Measurements from ENCODE around the gene CLIC3. TPM values are rescaled to one million over a fixed set of nuclear protein-coding genes. Genes with fewer than 3 reads are reported as not detected.
"Not testable (repeated sequence)": the region's sequence is repeated elsewhere in the genome, so short reads cannot be mapped to it uniquely, and the experiment has no call there.

CLIC3 gene
- polyA plus RNA-seq, 1 donor from 2014 or later: 3.5 TPM

- peaks cover 18 to 28% (median 20%) of the 10 kb centered on the region in 3 donors for H3K4me1 Mint-ChIP-seq
- H3K27me3 Mint-ChIP-seq: no peaks in the 10 kb centered on the region
- no peaks in the 10 kb centered on the region for H3K36me3 Mint-ChIP-seq
- peak overlapping the region; percentile 57 to 90 (median 78) for H3K4me3 Mint-ChIP-seq
- peak overlapping the region; percentile 49 to 83 (median 62) for H3K27ac Mint-ChIP-seq
- H3K9me3 Mint-ChIP-seq: no peaks in the 10 kb centered on the region
Measured at GRCh38 chr9:137034709-137035506, 38.5 kb upstream of the CLIC3 start.

GRCh38 chr9:137034039-137034708 lies 37.8 kb upstream of the CLIC3 start:
- H3K36me3 Mint-ChIP-seq: no peaks in the 10 kb centered on the region
- H3K27ac Mint-ChIP-seq: peak overlapping the region; percentile 62 to 86 (median 83)
- H3K9me3 Mint-ChIP-seq: no peaks in the 10 kb centered on the region
- H3K27me3 Mint-ChIP-seq: no peaks in the 10 kb centered on the region
- H3K4me1 Mint-ChIP-seq: peaks cover 24 to 32% (median 26%) of the 10 kb centered on the region in 3 donors
- H3K4me3 Mint-ChIP-seq: peak overlapping the region; percentile 88 to 97 (median 94)

GRCh38 chr9:137033481-137033880 lies 37.1 kb upstream of the CLIC3 start:
- peak overlapping the region; percentile 59 to 86 (median 73) for H3K27ac Mint-ChIP-seq
- H3K36me3 Mint-ChIP-seq, H3K27me3 Mint-ChIP-seq, H3K9me3 Mint-ChIP-seq: not testable (repeated sequence)
- H3K4me3 Mint-ChIP-seq: peak overlapping the region; percentile 88 to 97 (median 94)
- H3K4me1 Mint-ChIP-seq: peaks cover 26 to 32% (median 29%) of the 10 kb centered on the region in 3 donors

- Mint-ChIP-seq H3K36me3 (no peaks in the 10 kb centered on the region), H3K27ac (peak overlapping the region; percentile 73 to 91 (median 86)), H3K9me3 (no peaks in the 10 kb centered on the region), H3K4me3 (peak overlapping the region; percentile 88 to 97 (median 94)), H3K27me3 (no peaks in the 10 kb centered on the region), H3K4me1 (peaks cover 26 to 32% (median 29%) of the 10 kb centered on the region in 3 donors)
Measured at GRCh38 chr9:137032858-137033257, 36.5 kb upstream of the CLIC3 start.

- no peaks in the 10 kb centered on the region for H3K27me3 Mint-ChIP-seq
- H3K4me1 Mint-ChIP-seq: peaks cover 28 to 35% (median 29%) of the 10 kb centered on the region in 3 donors
- no peaks in the 10 kb centered on the region for H3K9me3 Mint-ChIP-seq
- peak within 1 kb of the TSS; percentile 88 to 97 (median 95) for H3K4me3 Mint-ChIP-seq
- no peaks in the 10 kb centered on the region for H3K36me3 Mint-ChIP-seq
- H3K27ac Mint-ChIP-seq: peak within 1 kb of the TSS; percentile 93 to 96 (median 94)
Measured at GRCh38 chr9:137031904-137032640, 35.7 kb upstream of the CLIC3 start, which contains the start of gene FUT7. Gene FUT7, minus strand, starts transcription at chr9:137032088. Its CDS starts 97 bp downstream, at chr9:137031991.

- peaks cover 30 to 43% (median 33%) of the 10 kb centered on the region in 3 donors for H3K4me1 Mint-ChIP-seq
- H3K36me3 Mint-ChIP-seq: no peaks in the 10 kb centered on the region
Measured at GRCh38 chr9:137030538-137031527, 34.5 kb upstream of the CLIC3 start.

GRCh38 chr9:137030006-137030405 lies 33.6 kb upstream of the CLIC3 start:
- H3K4me1 Mint-ChIP-seq: peaks cover 28 to 44% (median 35%) of the 10 kb centered on the region in 3 donors
- H3K4me3 Mint-ChIP-seq: peak overlapping the region; percentile 86 to 97 (median 92)
- peak overlapping the region; percentile 5 to 96 (median 93) for H3K27ac Mint-ChIP-seq
- H3K9me3 Mint-ChIP-seq: no peaks in the 10 kb centered on the region
- H3K27me3 Mint-ChIP-seq: no peaks in the 10 kb centered on the region
- H3K36me3 Mint-ChIP-seq: no peaks in the 10 kb centered on the region

More at GRCh38 chr9:137030538-137031527, 34.5 kb upstream of the CLIC3 start:
- Mint-ChIP-seq H3K27me3 (no peaks in the 10 kb centered on the region), H3K27ac (peak overlapping the region; percentile 80 to 96 (median 93)), H3K4me3 (peak overlapping the region; percentile 86 to 97 (median 92)), H3K9me3 (no peaks in the 10 kb centered on the region)

GRCh38 chr9:137029058-137029936 lies 32.9 kb upstream of the CLIC3 start:
- peak overlapping the region; percentile 86 to 97 (median 92) for H3K4me3 Mint-ChIP-seq
- no peaks in the 10 kb centered on the region for H3K9me3 Mint-ChIP-seq
- no peaks in the 10 kb centered on the region for H3K36me3 Mint-ChIP-seq
- H3K27me3 Mint-ChIP-seq: no peaks in the 10 kb centered on the region
- peak overlapping the region; percentile 13 to 96 (median 81) for H3K27ac Mint-ChIP-seq
- peaks cover 23 to 39% (median 29%) of the 10 kb centered on the region in 3 donors for H3K4me1 Mint-ChIP-seq

GRCh38 chr9:137028263-137029057 lies 32.1 kb upstream of the CLIC3 start:
- H3K4me1 Mint-ChIP-seq: peaks cover 23 to 34% (median 27%) of the 10 kb centered on the region in 3 donors
- peak overlapping the region in 2 of 3 donors; percentile 81 to 96 for H3K27ac Mint-ChIP-seq
- no peaks in the 10 kb centered on the region for H3K9me3 Mint-ChIP-seq
- H3K4me3 Mint-ChIP-seq: peak overlapping the region; percentile 80 to 97 (median 90)
- H3K36me3 Mint-ChIP-seq: no peaks in the 10 kb centered on the region
- no peaks in the 10 kb centered on the region for H3K27me3 Mint-ChIP-seq

GRCh38 chr9:137027369-137028262 lies 31.2 kb upstream of the CLIC3 start, which contains the start of gene ABCA2:
Gene ABCA2, minus strand, starts transcription at chr9:137028237. Its CDS starts 97 bp downstream, at chr9:137028140.
- Mint-ChIP-seq H3K36me3 (no peaks in the 10 kb centered on the region), H3K27ac (peak within 1 kb of the TSS; percentile 81 to 96 (median 94)), H3K4me3 (peak within 1 kb of the TSS; percentile 80 to 97 (median 92)), H3K27me3 (no peaks in the 10 kb centered on the region), H3K9me3 (no peaks in the 10 kb centered on the region), H3K4me1 (peaks cover 19 to 30% (median 24%) of the 10 kb centered on the region in 3 donors)

GRCh38 chr9:137026828-137027227 lies 30.5 kb upstream of the CLIC3 start:
- H3K27ac Mint-ChIP-seq: peak overlapping the region; percentile 67 to 94 (median 89)
- H3K27me3 Mint-ChIP-seq: no peaks in the 10 kb centered on the region
- H3K36me3 Mint-ChIP-seq: no peaks in the 10 kb centered on the region
- H3K9me3 Mint-ChIP-seq: no peaks in the 10 kb centered on the region
- H3K4me3 Mint-ChIP-seq: peak overlapping the region in 3 of 4 donors; percentile 74 to 88 (median 87)
- peaks cover 19 to 26% (median 22%) of the 10 kb centered on the region in 3 donors for H3K4me1 Mint-ChIP-seq
